ENCODE data around the gene XYLT1.

GRCh38 chr16:17452922-17453321 is 17.8 kb downstream of the XYLT1 start:
- TF ChIP-seq CTCF (IDR thresholded peaks at IDR 0.05; ENCODE audit: control extremely low read depth in 1 of 3, insufficient read depth in 1 of 3, low read depth in 1 of 3, low read length in 3 of 3) (no peak), GABPA (IDR thresholded peaks at IDR 0.05; ENCODE audit: borderline replicate concordance, insufficient read depth, low read length) (no peak), POLR2A (IDR thresholded peaks at IDR 0.05; ENCODE audit: control extremely low read depth in 1 of 2, low read depth in 2 of 2, low read length in 2 of 2) (no peak), SUZ12 (IDR thresholded peaks at IDR 0.05; ENCODE audit: low read length) (no peak), RAD21 (IDR thresholded peaks at IDR 0.05 in 1 of 2, conservative IDR thresholded peaks at IDR 0.05 in 1 of 2; ENCODE audit: low read depth in 2 of 2, low read length in 2 of 2) (no peak), YY1 (IDR thresholded peaks at IDR 0.05; ENCODE audit: low read depth, low read length) (no peak)

Measured in H1 (cell line).